Spleen (tissue), 11 donors: ENCODE results near the gene CFAP45. TPM values are rescaled to one million over a fixed set of nuclear protein-coding genes. Genes with fewer than 3 reads are reported as not detected.

Experiments used
- DNase-seq: peaks from one replicate; pipeline ENCODE4 v3.0.0-alpha.2; 2020
- H3K27ac ChIP-seq, 8 donors: fragments of 200-600 bp; sonication (generic) in 7 of 8; 1 replicate in 4 of 8; 2 replicates in 4 of 8; pipeline versions ENCODE4 v1.5.0 to v1.8.0; 2016 to 2021; ENCODE audit warnings: inconsistent platforms in 4 of 8, mild to moderate bottlenecking in 4 of 8, moderate library complexity in 1 of 8
- H3K27me3 ChIP-seq, 7 donors: fragments of 200-600 bp; sonication (generic) in 6 of 7; replicated peaks in 1 of 7; 1 replicate in 4 of 7; 2 replicates in 3 of 7; pipeline versions ENCODE4 v1.5.0 to v1.8.0; 2016 to 2021; ENCODE audit warnings: inconsistent platforms in 3 of 7, mild to moderate bottlenecking in 1 of 7
- H3K36me3 ChIP-seq, 6 donors: fragments of 200-600 bp; sonication (generic) in 5 of 6; 1 replicate in 4 of 6; 2 replicates in 2 of 6; pipeline versions ENCODE4 v1.5.0 to v1.8.0; 2016 to 2021; ENCODE audit warnings: inconsistent platforms in 2 of 6
- H3K4me1 ChIP-seq, 6 donors: fragments of 200-600 bp; sonication (generic) in 5 of 6; 1 replicate in 3 of 6; 2 replicates in 3 of 6; pipeline versions ENCODE4 v1.5.0 to v1.8.0; 2016 to 2021; ENCODE audit warnings: inconsistent platforms in 3 of 6
- H3K4me3 ChIP-seq, 8 donors: fragments of 200-600 bp; sonication (generic) in 7 of 8; 1 replicate in 4 of 8; 2 replicates in 4 of 8; pipeline versions ENCODE4 v1.5.0 to v1.8.0; 2016 to 2021; ENCODE audit warnings: inconsistent platforms in 4 of 8, mild to moderate bottlenecking in 4 of 8, moderate library complexity in 2 of 8
- H3K9me3 ChIP-seq, 8 donors: fragments of 200-600 bp; sonication (generic) in 7 of 8; 1 replicate in 4 of 8; 2 replicates in 4 of 8; pipeline versions ENCODE4 v1.5.0 to v1.8.0; 2016 to 2021; ENCODE audit warnings: inconsistent platforms in 4 of 8
- CTCF ChIP-seq, 11 experiments: fragments of 200-600 bp in 7 of 11; fragments of 450-650 bp in 4 of 11; sonication (generic) in 4 of 11; IDR thresholded peaks in 8 of 11; conservative IDR thresholded peaks in 3 of 11; 1 replicate in 7 of 11; 2 replicates in 4 of 11; pipeline versions ENCODE4 v1.4.0 to v1.8.0; 2016 to 2021; ENCODE audit warnings: antibody characterized with exemption in 11 of 11, inconsistent platforms in 4 of 11, mild to moderate bottlenecking in 1 of 11
- POLR2A ChIP-seq, 3 donors: fragments of 450-650 bp; IDR thresholded peaks; one replicate each; pipeline ENCODE4 v1.5.1; 2017; ENCODE audit warnings: antibody characterized with exemption in 3 of 3, mild to moderate bottlenecking in 1 of 3
- POLR2AphosphoS5 ChIP-seq, 3 donors: sonication (generic); formaldehyde crosslinking; IDR thresholded peaks; one replicate each; pipeline ENCODE4 v1.5.1; 2017; ENCODE audit warnings: antibody characterized with exemption in 3 of 3
- WGBS, 5 donors: extraction: QIAGEN DNeasy Blood & Tissue Kit in 3 of 5; methylation state at CpG; one replicate each; pipeline versions ENCODE4 v1.1.5 to v1.1.7; 2013 to 2018; 5-methylcytosine and 5-hydroxymethylcytosine counted together
- intact Hi-C: fragments of 100-400 bp; cut with DNase I; formaldehyde crosslinking; loops from one replicate; pipeline ENCODE4 v1.15.0; 2023; ENCODE audit warnings: low total_unique reads
- polyA plus RNA-seq, 3 donors: library from polyadenylated mRNA; stranded (reverse); fragments of 200-250 nt; gene quantifications; one replicate each; pipeline ENCODE4 v1.2.1, GENCODE V29; 2013
- total RNA-seq, 7 donors: library from RNA; depleted of rRNA in 3 of 7; stranded (reverse); fragments of >200 nt in 3 of 7; fragmentation: NEBNext Ultra II Directional in 4 of 7; extraction: Animal tissue kit (Norgen Biotek cat#: 25700) in 4 of 7; gene quantifications; one replicate each; pipeline versions ENCODE4 v1.1.0 to v1.2.1, GENCODE V29; 2016 to 2021
- donor health status: healthy with polysubstance abuse.
- donor health status: DM: no; HTN: no; CAD: no; lungs with moderate emphysema.
- donor health status: DM: no; HTN: no; CAD: no.
- donor health status: Bipolar disorder and iron deficiency.
- donor health status: healthy.
- donor health status: DM: no; HTN: no; CAD: no.
- donor health status: DM: yes; HTN: yes; CAD: no.

Gene CFAP45
- total and polyA plus RNA-seq, 10 donors: 0.58 to 3.0 (median 1.9) TPM

- 72 to 77% (median 77%) methylated on average over 5 of the region's 5 CpGs for WGBS, 5 donors
- TF ChIP-seq POLR2AphosphoS5 (IDR thresholded peaks at IDR 0.05) (peak in 2 of 3 donors; percentile 22 to 66), CTCF (IDR thresholded peaks at IDR 0.05 in 8 of 11, conservative IDR thresholded peaks at IDR 0.05 in 3 of 11) (no peak), POLR2A (IDR thresholded peaks at IDR 0.05) (no peak)
- intact Hi-C loops: no loop called here
- no peak overlapping the region for H3K4me3 ChIP-seq
- H3K9me3 ChIP-seq: no peaks in the 10 kb centered on the region
- H3K36me3 ChIP-seq: peaks cover 7 to 62% (median 40%) of the 10 kb centered on the region in 6 donors
- no peaks in the 10 kb centered on the region for H3K27me3 ChIP-seq
- H3K4me1 ChIP-seq: peaks cover 26 to 95% (median 56%) of the 10 kb centered on the region in 6 donors
- peak; percentile 53 for DNase-seq
- peak overlapping the region in 7 of 8 donors; percentile 27 to 94 (median 51) for H3K27ac ChIP-seq
Observed at GRCh38 chr1:159915571-159916241, 15.7 kb upstream of the CFAP45 start.

- Histone ChIP-seq H3K27ac (peak overlapping the region in 1 of 8 donors; percentile 88), H3K27me3 (no peaks in the 10 kb centered on the region), H3K36me3 (peaks cover 2 to 49% (median 28%) of the 10 kb centered on the region in 6 donors), H3K9me3 (no peaks in the 10 kb centered on the region), H3K4me3 (no peak overlapping the region), H3K4me1 (peaks cover 27 to 95% (median 56%) of the 10 kb centered on the region in 6 donors)
- no peak for DNase-seq
- 85 to 90% (median 88%) methylated on average over 10 of the region's 10 CpGs for WGBS, 5 donors
- intact Hi-C loops: no loop called here
- TF ChIP-seq CTCF (IDR thresholded peaks at IDR 0.05 in 8 of 11, conservative IDR thresholded peaks at IDR 0.05 in 3 of 11) (no peak), POLR2AphosphoS5 (IDR thresholded peaks at IDR 0.05) (no peak), POLR2A (IDR thresholded peaks at IDR 0.05) (no peak)
Observed at GRCh38 chr1:159914252-159915018, 14.5 kb upstream of the CFAP45 start.

GRCh38 chr1:159913451-159914192 lies 13.7 kb upstream of the CFAP45 start:
- H3K4me1 ChIP-seq: peaks cover 23 to 90% (median 54%) of the 10 kb centered on the region in 6 donors
- intact Hi-C loops: no loop called here
- H3K27me3 ChIP-seq: no peaks in the 10 kb centered on the region
- no peaks in the 10 kb centered on the region for H3K9me3 ChIP-seq
- H3K36me3 ChIP-seq: peaks cover 0 to 41% (median 20%) of the 10 kb centered on the region in 6 donors
- 76 to 85% (median 83%) methylated on average over 5 of the region's 5 CpGs for WGBS, 5 donors
- peak; percentile 61 for DNase-seq
- TF ChIP-seq POLR2AphosphoS5 (IDR thresholded peaks at IDR 0.05): no peak
- no peak for TF ChIP-seq CTCF (IDR thresholded peaks at IDR 0.05 in 8 of 11, conservative IDR thresholded peaks at IDR 0.05 in 3 of 11)
- no peak for TF ChIP-seq POLR2A (IDR thresholded peaks at IDR 0.05)
- peak overlapping the region in 3 of 8 donors; percentile 17 to 88 (median 29) for H3K27ac ChIP-seq
- H3K4me3 ChIP-seq: no peak overlapping the region
